Activated CD4-positive, CD25-positive, alpha-beta regulatory T cell (primary cell): ENCODE results near the gene NUDT21.
A peak's percentile ranks its signal among the peaks of the same experiment; 100 is the strongest.
"Not testable (repeated sequence)": the region's sequence is repeated elsewhere in the genome, so short reads cannot be mapped to it uniquely, and the experiment has no call there.

Source experiments
- DNase-seq, 4 experiments: peaks; one replicate each; lab custom pipeline; 2025; lab: John Stamatoyannopoulos, UW

NUDT21 gene

DNA sequence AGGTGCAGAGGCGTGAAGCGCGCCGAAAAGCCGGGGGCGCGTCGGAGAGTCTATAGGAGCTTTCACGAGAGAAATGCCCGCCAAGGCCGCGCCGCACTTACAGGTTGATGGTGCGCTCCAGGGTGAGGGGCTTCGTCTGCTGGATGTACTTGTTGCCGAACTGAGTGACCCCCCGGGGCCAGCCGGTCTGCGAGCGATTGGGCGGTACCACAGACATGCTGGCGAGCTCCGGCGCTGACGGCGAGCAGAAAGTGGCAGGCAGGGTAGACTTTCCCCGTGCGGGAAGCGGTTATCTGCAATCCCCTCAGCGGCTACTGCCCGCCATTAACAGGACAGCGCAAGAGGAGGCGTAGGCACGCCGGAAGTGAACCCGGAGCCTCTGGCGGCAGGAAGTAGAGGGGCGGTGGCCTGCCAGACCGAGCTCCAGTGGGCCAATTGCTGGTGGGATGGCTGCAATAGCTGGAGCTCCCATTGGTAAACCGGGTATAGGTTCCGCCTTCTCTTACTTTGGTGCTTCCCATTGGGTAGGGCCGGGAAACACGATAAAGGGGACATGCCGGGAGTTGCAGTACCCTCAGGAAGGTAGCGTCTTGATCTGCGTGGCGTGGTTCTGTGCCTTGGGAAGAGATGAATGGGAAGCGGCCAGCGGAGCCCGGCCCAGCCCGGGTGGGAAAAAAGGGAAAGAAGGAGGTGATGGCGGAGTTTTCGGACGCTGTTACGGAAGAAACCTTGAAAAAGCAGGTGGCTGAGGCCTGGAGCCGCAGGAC is at the start of gene NUDT21, which contains the start of gene OGFOD1:
Gene NUDT21, minus strand, starts transcription at position 347 of the 767 bp plus-strand sequence. Its CDS starts 130 bp downstream, at position 217.
Gene OGFOD1, plus strand, starts transcription at position 569 of the 767 bp plus-strand sequence. Its CDS starts 59 bp downstream, at position 628.
- DNase-seq = peak; percentile 66 to 83 (median 81)

DNA sequence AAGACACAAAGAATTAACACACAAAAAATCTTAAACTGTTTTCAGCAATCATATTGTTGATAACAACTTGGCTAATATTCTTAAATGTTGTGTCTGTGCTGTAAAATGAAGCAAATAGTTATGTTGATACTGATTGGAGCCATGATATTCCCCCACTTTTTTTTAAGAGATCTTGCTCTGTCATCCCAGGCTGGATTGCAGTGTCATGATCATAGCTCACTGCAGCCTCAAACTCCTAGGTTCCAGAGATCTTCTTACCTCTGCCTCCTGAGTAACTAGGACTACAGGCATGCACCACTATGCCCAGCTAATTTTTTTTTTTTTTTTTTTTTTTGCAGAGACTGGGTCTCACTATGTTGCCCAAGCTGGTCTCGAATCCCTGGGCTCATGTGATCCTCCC is 42.7 kb upstream of the NUDT21 start:
- DNase-seq = no peak

DNA sequence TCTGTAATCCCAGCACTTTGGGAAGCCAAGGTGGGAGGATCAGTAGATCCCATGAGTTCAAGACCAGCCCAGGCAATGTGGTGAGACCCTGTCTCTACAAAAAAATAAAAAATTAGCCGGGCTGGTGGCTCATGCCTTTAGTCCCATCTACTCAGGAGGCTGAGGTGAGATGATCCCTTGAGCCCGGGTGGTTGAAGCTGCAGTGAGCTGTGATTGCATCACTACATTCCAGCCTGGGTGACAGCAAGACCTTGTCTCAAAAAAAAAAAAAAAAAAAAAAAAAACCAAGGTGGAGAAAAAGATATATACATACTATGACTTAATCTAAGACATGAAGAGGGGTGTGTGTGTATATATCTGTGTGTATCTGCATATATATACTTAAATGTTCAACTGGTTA is 42.0 kb upstream of the NUDT21 start:
- DNase-seq = no peak

DNA sequence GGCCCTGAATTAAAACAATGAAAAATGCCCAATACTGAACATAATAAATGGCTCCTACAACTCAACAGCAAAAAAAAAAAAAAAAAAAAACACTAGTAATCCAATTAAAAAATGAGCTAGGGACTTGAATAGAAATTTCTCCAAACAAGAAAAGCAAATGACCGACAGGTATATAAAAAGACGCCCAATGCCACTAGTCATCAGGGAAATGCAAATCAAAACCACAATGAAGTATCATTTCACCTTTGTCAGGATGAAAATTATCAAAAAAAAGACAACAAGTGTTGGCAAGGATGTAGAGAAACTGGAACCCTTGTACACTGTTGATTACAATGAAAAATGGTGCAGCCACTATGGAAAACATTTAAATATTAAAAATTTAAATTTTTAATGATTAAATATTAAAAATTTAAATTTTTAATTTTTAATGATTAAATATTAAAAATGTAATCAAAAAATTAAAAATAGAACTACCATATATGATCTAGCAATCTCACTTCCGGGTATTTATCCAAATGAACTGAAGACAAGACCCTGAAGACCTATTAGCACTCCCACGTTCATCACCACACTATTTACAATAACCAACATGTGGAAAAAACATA is 40.6 kb upstream of the NUDT21 start:
- DNase-seq = no peak

DNA sequence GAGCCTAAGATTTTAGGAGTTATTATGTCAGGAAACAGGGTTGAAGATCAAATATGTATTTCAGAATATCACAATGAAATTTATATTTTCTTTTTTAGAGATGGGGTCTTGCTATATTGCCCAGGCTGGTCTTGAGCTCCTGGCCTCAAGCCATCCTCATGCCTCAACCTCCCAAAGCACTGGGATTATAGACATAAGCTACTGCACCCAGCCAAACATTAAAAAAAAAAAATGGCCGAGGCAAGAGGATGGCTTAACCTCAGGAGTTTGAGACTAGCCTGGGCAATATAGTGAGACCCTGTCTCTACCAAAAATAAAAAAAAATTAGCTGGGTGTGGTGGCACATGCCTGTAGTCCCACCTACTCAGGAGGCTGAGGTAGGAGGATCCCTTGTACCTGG is 37.7 kb upstream of the NUDT21 start:
- not testable (repeated sequence) for DNase-seq

DNA sequence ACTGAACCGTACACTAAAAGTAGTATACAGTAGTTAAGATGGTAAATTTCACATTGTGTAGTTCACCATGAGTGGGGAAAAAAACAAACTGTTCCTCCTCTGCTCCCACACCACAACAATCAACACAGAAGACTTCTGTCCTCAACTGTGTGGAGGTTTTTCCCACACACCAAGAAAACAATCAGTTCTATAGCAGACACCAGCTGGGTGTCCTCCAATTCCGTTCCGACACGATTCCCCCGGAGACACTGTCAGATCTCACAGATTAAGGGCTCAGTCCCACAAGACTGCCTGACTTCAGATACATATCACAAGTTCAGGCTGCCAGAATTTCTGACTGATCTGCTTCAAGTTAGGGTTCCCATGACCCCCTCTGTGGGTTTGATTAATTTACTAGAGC is 36.9 kb upstream of the NUDT21 start:
- no peak for DNase-seq

DNA sequence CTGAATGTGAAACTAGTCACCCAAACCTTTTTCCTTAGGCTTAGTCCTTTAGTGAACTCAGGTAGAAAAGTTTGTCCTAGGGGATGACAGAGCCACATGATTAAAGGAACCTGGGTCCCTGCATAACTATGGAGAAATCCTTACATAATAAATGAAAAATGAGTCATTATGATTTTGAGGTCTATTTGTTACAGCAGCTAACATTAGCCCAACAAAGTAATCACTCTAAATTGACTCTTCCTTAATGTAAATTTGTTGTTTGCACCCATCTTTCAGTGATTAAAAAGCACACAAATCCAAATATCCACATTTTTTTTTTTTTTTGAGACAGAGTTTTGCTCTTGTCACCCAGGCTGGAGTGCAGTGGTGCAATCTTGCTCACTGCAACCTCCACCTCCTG is 32.3 kb upstream of the NUDT21 start:
- no peak for DNase-seq

DNA sequence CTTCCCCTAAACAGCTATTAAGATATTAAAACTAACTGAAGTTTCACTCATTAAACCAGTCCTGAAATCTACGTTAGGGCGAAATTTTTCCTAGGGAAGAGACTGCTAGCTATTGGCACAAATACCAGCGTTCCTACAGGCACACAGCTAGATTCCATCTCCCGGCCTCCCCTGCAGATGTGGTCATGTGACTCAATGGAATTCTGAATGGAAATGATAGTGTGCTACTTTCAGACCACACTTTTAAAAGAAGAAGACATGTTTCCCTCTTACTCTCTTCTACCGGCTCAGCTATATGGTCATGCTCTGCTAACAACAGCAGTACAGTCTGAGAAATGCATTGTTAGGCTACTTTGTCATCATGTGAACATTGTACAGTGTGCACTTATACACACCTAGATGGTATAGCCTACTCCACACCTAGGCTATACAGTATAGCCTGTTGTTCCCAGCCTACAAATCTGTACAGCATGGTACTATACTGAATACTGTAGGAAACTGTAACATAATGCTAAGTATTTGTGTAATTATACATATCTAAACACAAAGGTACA is 31.6 kb upstream of the NUDT21 start:
- no peak for DNase-seq

DNA sequence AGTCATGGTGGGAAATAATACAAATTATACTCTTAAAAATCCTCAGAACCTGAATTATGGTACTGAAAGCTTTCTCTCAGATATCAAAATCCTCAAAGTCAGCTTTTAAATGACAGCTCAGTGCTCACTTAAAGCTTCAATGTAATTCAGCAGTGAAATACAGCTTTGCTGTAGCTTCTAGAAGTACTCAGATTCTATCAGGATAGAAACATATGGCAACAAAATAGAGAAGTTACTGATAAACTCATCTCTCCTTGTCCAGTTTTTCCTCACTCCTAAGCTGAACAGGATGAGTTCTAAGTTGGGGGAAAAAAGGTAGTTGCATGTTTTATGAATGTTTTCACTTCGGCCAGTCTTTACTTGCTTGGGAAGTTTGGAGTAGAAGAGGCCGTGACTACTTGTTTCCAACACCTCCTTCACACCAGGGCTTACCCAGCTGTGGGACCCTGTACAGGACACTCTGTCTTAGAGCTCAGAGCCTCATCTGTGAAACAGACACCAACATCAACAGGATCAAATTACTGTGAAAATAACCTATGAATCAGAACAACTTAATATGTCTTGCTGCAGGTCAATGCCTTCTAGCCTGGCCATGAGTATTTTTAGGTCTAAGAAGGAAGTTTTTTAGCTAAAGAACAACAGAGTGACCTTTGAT is 30.5 kb upstream of the NUDT21 start:
- DNase-seq = no peak

DNA sequence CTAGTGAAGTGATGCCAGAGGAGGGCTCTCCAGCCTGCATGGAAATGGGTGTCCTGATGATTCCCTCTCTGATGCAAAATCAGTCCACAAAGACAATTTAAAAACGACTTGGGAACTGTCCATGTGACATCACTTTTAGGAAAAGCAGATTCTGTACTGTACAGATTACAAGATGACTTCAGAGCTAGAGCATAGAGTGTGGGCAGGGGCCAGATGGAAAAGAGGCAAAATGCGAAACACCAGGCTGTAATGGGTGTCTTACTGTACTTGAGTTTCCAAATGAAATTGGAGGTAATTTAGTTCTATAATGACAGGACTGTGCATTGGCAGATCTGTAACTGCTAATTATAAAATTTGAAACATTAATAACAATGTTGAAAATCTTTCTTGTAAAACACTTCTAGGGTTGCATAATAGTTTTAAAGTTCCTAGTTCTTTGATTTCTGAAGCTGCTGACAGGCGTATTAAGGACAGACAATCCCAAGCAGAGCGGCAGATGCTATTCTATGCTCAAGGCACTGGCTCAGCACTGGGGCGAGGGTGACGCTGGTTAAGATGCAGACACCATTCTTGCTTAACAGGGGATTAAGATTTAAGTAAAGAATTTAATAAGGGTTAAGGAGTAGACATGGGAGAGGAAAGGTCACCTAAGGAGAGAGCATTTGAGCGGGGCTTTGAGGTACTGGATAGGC is 29.8 kb upstream of the NUDT21 start:
- no peak for DNase-seq

DNA sequence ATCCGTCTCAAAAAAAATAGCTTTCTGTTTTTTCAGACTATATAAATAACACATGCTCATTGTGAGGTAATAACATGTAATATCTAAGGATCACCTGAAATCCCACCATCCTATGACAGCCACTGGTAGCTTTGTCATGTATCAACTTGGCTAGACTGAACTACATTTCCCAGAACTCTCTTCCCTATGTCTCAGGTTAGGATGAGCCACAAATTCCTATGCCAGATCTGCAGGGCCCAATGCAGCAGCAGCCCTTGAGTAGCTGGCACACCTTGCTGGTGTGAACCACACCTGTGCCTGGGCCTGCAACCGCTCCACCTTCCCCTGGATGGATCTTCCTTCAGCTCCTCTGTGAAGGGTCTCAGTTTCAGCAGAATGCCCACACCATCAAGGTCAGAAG is 28.3 kb upstream of the NUDT21 start:
- DNase-seq = no peak

DNA sequence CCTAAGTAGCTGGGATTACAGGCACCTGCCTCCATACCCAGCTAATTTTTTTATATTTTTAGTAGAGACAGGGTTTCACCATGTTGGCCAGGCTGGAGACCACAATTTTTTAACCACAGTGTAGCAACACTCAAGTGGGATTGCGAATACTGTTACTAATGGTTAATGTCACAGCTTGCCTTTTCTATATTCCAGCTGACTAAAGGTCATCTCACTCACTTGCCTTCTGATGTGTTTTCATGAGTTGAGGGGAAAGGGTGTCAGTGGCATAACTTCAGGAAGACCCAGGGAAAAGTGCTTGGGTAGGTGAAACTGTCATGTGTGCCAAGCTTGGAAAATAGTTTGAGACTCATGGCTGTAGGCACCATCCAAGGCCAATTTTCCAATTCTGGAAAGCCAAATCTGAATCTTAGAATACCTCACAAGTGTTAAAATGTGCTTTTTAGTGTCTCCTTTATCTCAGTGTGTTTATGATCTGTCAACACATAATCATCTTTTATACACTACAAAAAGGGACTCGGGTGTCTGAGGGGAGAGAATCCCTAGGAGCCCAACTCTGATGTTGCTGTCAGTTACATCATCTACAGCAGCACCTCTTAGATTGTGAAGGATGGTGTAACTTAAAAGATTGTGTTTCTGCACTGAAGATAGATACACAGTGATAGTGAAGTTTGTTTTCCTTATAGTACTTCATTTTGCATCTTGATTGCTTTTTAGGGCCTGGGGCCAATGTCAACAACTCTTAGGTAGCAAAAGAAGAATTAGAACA is 27.3 kb upstream of the NUDT21 start:
- DNase-seq = no peak

DNA sequence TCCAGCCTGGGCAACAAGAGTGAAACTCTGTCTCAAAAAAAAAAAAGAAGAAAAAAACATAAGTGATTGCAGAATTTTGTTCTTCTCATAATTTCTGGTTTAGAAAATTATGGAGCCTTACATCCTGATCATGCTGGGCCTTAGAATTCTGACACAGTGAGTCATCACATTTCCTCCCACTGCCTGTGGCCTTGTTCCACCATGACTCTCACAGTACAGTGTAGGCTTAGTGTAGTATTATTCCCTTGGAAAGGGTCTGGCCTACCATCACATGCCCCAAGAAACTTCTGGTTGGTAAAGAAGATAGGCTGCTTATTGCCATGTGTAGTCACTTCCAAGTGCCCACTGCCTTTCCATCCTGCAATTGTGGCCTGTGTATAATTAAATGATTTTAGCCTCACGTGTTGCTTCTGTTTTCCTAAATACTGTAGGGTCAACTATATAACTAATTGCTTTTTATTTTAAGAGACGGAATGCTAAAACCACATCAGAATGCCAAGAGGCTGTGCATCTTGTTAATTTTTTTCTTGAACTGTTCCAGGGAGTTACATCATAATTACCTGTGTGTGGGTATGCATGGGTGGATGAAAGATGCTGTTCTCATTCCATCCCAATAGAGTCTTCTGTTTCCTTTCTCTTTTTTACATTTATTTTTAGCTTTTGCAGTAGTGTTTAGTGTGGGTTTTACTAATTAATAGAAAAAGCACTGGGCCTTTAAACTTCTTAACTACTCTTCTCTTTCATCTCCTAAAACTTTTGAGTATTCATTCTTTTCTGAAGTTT is 26.2 kb upstream of the NUDT21 start:
- DNase-seq = no peak

DNA sequence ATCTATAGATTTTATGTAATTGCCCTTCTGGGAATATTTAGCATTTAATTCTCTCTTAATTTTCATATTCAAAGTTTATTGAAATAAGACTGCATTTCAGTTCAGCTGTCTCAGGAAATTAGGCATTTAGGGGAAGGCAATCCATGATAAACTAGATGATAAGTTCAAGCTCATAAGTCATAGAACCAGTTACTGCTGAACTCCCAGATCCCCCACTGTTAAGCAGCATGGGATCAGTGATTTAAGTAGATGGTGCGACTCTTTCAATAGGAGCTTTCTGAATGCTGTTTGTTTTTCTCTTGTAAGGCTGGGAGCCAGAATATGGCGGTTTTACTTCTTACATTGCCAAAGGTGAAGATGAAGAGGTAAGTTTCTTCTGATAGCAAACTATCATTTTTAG is 24.1 kb upstream of the NUDT21 start:
- DNase-seq = no peak

DNA sequence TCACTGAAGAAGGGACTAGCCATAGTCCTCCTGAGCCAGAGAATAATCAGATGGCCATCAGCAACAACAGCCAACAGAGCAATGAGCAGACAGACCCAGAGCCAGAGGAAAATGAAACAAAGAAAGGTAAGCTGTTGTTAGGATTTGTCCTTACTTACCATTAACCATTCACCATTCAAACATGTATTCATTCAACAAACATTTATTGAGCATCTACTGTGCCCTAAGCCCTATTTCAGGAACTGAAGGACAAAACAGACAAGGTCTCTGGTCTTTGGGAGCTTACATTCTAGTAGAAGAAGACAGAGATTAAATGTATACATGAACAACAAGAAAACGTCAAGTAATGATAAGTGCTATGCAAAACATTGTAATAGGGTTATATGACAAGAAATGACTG is 19.5 kb upstream of the NUDT21 start:
- no peak for DNase-seq

DNA sequence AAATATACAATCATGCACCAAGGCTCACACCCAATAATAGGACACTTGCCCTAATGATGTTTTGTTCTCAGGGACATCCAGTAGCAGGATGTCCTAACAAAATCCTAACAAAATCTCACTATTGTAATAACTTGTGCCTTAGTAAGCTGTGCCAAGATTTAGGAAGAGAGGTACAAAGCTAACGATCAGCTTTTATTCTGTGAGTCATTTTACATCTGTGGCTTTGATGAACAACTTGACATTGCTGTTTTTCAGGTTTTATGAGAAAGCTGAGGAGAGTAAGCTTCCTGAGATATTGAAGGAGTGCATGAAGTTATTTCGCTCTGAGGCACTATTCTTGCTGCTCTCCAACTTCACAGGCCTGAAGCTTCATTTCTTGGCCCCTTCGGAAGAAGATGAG is 19.1 kb upstream of the NUDT21 start:
- DNase-seq = no peak

DNA sequence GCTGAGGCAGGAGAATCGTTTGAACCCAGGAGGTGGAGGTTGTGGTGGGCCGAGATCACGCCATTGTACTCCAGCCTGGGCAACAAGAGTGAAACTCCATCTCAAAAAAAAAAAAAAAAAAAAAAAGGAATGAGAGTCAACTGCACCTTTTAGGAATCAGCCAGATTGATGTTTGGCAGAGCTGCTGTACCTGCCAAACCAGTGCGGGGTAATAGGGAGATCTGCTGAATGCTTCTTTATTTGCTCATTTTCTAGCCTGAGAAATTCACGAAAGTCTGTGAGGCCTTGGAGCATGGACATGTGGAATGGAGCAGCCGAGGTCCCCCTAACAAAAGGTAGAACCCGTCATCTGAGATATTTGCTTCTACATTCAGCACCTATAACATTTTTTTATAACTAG is 18.6 kb upstream of the NUDT21 start:
- no peak for DNase-seq

DNA sequence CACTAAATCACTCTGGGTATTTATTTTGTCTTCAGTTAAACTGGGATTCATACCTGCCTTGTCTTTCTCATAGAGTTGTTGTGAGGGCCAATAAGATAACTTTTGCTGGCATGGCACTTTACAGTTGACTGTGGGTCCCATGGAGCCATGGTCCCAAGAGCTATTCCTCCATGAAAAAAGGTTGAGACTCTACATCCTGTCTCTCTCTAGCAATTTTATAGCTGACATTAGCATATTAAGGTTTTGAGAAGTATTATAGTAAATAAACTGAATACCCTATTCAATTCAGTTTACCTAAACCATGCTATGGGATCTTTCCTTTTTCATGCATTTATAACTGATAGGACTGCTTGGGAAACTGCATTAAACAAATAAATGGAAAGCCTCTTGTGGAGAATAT is 17.7 kb upstream of the NUDT21 start:
- no peak for DNase-seq

DNA sequence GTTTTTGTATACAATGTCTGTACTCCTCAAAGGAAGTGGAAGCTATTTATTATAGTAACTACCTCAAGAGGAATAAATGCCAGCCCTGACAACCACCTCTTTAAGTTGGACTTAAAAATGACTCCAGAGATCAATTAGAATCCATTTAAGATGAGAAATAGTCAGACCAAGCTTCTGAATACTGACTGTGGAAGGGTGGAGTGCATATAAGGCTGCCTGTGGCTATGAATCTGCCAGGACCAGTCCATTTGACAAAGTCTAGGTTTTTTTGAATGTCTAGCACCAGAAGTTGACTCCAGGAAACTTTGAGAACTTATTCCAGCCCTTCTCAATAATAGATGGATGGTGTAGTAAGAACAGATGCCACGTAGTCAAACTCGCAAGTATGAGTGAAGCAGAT is 15.2 kb upstream of the NUDT21 start:
- DNase-seq = no peak

DNA sequence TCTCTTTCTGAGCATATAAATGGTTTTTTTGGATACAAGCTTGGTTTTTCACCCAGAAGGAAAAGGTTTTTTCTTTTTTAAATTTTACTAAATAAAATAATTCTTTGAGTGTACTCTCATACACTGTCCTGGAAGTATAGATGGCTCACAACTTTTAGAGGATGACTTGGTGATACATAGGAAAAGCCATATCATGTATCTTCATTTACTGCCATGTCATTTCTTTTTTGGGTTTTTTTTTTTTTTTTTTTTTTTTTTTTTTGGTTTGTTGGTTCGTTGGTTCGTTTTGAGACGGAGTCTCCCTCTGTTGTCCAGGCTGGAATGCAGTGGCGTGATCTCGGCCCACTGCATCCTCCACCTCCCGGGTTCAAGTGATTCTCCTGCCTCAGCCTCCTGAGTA is 12.0 kb upstream of the NUDT21 start:
- no peak for DNase-seq
